Occipital lobe (tissue), 2 donors: ENCODE results near the gene SUFU. TPM values are rescaled to one million over a fixed set of nuclear protein-coding genes. Genes with fewer than 3 reads are reported as not detected.
"Not testable (repeated sequence)": the region's sequence is repeated elsewhere in the genome, so short reads cannot be mapped to it uniquely, and the experiment has no call there.

Experiments used
- DNase-seq: peaks from one replicate; lab custom pipeline; 2025; lab: John Stamatoyannopoulos, UW
- total RNA-seq: library from RNA; depleted of rRNA; stranded (reverse); fragments of >200 nt; gene quantifications from one replicate; pipeline ENCODE4 v1.2.3, GENCODE V29; 2014

SUFU gene
- total RNA-seq, 1 donor from 2014 or later = 3.1 TPM

DNA sequence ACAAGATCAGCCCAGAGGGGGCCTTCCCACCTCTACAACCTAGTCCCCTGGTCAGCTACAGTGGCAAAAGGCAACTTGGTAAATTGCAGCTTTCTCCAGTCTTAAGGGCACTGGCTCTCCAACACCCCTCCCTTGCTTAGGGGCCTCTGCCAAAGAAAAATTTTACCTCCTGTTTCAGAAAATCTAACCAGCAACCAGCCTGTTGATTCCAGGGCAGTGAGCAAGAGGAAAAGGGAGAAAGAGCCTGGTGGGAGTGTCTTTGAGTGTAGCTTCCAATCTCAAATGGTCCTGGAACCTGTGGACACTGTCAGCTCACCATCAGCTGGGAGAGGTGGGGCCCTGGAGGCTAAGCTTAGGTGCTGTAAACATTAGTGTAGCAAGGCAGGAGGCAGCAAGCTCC is 24.1 kb upstream of the SUFU start:
- no peak for DNase-seq

DNA sequence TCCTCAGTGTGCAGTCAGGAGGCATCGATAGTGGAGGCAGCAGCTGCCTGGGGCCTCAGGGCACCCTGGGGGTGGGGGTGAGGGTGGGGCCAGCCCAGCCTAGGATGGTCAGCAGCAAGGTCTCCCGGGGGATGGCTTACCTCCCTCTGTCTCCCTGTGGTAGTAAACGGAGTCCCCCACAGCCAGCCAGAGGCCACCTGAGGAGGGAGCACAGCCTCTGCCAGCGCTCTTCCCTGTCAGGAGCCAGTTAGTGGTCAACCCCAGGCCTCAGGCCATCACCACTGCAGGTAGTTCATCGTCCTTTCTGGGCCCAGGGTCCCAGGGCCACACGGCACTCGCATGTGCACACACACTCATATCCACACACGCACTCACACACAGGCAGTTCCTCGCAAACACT is 23.4 kb upstream of the SUFU start:
- no peak for DNase-seq

DNA sequence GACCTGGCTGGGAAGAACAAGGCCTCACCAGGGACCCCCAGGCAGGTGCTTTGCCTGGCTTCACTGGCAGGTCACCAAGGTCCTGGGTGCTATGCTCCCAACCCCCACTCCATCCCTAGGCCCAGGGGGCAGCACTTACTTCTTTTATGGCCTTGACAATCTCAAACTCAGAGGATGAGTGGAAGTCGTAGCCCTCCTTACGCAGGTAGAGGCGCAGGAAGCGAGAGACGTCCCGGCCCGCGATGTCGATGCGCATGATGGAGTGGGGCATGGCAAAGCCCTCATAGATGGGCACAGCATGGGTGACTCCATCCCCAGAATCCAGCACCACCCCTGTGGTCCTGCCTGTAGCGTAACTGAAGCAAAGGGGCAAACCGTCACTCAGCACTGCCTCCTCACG is 19.8 kb upstream of the SUFU start:
- DNase-seq = no peak

DNA sequence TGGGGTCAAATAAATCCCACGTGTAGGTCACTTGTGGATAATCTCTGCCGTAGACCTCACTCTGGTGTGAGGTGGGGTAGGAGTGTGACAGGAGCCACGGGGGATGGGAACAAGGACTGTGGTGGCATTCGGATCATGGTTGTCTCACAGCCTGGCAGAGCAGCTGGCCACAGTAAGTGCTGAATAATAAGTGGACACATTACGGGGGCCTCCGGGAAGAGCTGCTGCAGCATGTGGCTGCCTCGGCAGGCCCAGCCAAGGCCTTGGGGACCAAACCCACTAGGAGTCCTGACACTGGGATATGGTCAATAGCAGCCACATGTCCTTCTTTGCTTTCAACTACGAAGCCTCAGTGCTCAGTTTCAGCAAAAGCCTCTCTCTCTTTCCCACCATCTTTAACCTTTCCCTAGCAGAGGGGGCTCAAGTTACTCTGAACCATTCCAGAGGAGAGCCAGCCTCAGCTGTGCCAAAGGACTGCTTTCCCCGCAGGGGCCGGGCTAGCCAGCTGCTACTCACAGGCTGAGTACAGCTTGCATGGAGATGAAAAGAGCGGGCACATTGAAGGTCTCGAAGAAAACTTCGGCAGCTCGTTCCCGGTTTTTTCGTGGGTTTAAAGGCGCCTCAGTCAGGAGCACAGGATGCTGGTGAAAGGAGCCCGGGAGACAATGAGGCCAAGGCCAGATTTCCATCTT is 18.5 kb upstream of the SUFU start:
- no peak for DNase-seq

DNA sequence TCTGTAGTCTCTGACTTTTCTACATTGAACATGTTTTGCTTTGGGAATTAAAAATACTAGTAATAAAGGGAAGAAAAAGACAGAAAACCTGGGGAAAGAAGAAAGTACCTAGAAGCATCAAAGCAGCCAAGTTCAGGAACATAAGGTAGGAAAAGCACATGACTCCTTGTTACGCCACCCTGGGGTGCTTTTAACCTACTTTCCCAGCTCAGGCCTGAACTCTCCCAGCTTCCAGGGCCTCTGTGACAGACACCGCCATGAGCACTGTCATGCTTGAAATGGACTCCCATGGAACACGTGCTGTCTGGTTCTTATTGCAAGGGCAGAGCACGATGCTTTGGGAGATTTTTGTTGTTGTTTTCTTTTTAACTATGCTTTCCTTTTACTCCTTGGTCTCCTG is 12.6 kb upstream of the SUFU start:
- no peak for DNase-seq

DNA sequence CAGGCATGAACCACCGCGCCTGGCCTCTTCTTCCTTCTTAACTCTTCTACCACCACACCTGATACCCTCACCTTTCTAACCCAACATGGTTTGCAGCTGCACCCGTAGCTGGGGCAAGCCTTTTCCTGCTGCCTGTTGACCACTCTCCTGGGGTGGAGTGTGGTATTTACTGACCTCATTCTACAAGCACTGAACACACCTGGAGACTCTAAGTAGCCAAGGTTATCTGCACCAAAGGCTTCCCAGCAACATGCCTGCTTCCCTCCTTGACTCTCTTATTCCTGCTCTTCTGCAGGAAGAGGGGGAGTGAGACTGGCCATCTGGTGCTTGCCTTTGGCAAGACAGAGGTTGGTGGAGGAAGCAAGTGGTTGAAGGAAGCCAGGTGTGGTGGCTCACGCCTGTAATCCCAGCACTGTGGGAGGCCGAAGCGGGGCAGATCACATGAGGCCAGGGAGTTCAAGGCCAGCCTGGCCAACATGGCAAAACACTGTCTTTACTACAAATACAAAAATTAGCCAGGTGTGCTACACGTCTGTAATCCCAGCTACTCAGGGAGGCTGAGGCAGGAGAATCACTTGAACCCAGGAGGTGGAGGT is 11.3 kb upstream of the SUFU start:
- DNase-seq = no peak

DNA sequence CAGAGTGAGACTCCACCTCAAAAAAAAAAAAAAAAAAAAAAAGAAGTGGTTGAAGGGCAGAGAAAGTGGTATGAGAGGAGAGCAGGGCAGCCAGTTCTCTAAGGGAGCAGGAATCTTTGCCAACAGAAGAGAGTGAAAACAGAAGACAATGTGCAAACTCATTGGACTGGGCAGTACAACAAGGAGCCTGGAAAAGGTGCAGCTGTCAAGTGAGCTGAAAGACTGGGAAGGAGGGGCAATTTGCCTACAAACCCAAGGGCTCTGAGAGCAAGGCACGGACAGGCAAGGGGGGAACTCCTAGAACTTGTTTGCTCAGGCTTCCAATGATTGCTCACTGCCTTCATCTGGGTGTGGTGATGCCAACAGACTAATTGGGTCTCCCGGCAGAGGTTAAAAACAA is 10.8 kb upstream of the SUFU start:
- no peak for DNase-seq

DNA sequence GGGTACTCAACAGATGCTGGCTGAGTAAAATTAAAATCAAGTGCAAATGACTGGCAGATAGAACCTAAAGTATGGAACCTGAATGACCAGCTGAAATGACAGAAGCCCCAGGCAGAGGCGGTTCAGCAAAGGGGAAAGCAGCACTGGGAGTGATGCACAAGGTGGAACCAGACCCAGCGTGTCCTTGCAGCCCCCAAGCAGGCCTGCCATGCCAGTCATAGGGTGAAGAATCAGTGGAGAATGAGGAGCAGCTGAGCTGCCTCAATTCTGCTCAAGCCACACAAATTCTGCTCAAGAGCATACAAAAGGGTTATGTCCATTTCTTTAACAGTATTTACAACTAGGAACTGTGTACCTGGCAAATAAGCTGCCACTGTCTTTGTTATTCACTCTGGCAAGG is 10.0 kb upstream of the SUFU start:
- DNase-seq = no peak

DNA sequence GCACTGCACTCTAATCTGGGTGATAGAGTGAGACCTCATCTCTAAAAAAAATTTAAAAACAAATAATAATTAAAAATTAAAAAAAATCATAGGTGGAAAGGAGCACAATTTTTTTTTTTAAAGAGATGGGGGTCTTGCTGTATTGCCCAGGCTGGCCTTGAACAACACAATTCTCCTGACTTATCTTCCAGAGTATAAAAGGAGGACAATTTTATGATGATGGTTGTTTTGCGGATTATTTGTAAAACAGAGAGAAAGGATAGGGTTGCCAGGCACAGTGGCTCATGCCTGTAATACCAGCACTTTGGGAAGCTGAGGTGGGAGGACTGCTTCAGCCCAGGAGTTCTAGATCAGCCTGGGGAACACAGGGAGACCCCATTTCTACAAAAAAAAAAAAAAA is 6.2 kb upstream of the SUFU start:
- no peak for DNase-seq

DNA sequence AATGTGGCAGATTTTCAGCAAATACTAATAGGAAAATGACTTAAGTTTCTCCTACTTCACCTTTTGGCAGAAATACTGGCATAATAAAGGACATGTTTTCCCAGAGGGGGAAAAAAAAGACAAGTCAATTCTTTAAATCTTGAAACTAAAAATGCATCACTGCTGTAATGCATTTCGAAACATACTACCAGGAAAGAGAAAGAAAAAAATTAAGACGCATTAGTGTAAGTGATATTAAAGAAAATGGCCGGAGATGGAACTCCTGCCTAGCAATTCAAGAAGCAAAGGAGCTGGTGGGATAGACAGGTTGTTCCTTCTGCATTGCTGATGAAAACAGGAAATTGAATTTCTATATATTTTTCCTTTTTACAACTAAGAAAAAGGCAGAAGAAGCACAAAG is 4.4 kb upstream of the SUFU start:
- DNase-seq = no peak

DNA sequence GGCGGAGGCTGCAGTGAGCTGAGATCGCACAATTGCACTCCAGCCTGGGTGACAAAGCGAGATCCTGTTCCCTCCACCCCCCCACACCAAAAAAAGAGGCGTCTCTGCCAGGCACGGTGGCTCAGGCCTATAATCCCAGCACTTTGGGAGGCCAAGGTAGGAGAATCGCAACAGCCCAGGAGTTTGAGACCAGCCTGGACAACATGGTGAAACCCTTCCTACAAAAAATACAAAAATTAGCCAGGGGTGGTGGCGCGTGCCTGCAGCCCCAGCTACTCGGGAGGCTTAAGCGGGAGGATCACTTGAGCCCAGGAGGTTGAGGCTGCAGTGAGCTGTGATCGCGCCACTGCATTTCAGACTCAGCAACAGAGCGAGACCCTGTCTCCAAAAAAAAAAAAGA is 3.1 kb upstream of the SUFU start:
- not testable (repeated sequence) for DNase-seq

DNA sequence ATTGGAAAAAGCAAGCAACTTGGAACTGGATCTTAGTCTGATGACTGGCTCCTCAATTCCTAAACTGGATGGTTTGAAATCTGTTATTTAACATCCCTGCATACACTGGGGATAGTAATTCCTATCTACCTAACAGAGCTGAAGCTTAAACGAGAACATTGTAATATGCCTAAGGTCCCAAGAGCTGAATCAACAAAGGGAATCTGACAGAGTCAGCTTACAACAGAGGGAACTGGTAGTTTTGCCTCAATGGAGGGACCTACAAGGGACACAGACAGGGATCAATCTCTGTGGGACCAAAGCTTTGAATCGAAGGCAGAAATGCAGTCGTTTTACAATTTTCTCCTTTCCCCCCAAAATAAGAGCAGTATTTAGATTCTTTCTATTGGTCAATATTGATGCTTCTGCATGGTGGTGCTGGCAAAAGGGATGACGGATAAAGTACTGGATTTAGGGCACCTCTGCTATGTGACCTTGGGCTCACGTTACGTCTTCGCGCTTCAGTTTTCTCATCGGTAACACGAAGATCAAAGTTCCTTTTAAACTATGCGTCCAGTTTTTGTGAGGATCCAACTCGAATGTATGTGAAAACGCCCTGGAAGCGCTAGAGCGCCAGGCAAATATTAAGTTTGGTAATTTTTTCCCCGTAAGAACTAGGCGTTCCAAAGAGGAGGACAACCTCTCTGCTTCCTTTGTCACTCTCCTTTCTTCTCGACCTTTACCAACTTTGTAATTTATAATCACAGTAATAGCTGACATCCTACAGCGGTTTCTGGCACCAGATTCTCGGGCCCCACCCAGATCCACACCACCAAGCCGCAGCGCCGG is 2.4 kb upstream of the SUFU start:
- DNase-seq = no peak

DNA sequence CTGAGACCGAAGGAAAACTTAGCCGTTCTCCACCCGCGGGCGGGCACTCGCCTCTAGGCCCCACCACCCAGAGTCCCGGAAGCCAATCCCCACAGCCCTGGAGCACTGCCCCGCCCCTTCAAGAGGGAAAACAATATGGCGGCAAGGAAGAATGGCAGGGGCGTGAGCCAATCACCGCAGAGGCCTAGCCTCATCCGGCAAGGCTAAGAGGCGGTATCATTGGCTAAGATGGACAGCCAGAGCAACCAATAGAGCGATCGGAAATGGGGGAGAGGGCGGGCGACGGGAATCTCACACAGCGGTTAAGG is 1.8 kb upstream of the SUFU start:
- DNase-seq = peak; percentile 100

DNA sequence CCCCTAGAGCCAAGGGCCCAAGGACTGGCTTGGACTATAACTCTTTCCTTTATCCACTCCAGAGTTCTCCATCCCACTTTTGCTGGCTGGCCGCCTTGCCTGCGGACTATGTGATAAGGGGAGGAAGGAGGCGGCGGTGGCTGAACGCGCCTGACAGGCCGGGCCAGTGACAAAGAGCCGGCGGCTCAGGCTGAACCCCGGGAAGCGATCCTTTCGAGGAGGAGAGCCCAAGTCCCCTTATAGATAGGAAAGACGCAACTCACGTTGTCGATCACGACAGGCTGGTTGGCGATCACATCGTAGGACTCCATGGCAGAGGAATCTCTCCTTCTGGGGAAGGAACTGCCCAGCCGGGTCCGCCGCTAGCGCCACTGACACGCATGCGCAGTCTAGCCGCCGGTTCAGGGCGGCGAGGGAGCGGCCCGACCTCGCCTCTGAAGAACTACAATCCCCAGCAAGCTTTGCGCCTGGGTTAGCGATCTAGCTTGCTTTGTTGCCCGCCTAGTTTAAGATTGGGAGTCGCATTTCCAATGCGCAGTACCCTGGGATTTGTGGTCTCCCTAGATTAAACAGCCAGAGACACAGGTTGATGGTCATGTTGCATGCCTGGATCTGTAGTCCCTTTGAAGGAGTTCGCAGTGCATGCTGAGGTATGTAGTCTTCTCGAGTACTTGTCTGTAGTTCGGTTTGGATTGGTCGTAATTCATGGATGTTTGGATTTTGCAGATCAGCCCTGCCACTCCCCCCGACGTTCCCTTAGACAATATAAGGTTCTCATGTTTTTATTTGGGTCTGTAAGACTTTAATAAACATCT is 1.2 kb upstream of the SUFU start, which contains the start of gene ACTR1A:
Gene ACTR1A (minus strand): TSS at position 376 of the 815 bp plus-strand sequence. CDS start 65 bp downstream, at position 311.
- DNase-seq = peak; percentile 97

DNA sequence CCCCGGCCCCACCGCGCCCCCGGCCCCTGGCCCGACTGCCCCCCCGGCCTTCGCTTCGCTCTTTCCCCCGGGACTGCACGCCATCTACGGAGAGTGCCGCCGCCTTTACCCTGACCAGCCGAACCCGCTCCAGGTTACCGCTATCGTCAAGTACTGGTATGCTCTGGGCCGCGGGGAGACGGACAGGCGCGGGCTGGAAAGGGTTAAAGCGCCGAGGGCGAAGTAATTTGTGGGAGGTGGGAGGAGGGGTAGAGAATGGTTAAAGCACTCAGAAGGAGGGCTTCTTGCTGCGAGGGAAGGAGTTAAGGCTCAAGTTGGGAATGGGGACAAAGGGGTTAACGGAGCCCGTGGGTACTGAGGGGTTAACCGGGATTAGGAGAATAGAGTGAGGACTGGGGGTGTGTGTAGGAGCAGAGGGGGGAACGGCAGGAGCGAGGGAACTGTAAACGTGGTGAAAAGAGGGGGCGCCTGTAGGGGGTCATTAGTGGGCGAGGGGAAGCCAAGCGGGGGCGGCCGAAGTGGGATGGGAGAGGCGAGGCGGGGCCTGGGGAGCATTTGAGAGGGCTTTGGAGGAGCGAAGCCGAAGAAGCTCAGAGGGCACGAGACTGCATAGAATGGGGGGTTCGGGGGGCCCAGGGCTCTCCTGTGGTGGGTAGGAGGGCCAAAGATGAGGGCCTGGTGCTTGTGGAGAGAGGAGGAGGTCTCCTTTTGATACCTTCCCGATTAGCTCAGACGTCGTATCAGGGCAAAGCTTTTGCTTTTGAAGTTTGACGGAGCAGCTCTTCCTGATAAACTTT is 605 bp downstream of the SUFU start:
- no peak for DNase-seq

DNA sequence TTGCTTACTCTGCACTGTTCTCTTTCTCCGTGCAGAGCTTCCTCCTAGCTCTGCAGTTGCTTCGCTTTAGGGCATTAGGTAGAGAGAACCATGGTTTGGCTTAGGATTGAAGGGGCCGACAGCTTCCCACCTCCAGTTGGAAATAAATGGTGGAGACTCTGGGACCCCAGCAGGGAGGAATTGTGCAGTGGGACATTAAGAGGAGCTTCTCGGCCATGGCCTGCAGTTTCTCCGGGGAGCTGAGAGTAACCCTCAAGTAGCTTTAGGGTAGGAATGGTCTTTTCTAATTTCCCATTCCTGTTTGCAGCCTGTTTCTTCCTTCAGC is 1.2 kb downstream of the SUFU start:
- DNase-seq = no peak

DNA sequence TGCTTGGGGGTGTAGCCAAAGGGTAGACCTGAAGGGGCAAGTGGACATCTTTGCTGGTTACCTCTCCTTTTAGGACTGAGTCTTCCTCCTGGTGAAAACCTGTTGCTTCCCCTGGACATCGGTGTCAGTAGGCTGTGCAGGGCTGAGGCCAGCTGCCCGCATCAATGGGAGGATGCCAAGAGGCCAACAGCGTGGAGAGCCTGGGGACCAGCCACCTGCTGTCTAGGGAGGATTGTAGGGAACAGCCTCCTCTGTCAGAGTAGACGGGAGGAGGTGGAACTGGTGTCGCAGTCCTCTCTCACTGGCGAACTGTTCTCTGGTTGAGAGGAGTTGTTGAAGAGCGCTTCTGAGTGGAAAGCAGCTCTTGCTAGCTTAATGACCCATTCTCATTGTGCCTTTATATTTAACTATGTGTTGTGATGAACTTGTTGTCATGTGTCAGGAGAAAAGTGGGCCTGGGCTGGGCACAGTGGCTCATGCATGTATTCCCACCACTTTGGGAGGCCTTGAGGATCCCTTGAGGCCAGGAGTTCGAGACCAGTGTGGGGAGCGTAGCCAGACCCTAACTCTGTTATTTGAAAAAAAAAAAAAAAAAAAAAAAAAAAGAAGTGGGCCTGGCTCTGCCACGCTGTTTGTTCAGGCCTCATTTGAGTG is 1.8 kb downstream of the SUFU start:
- DNase-seq = no peak

DNA sequence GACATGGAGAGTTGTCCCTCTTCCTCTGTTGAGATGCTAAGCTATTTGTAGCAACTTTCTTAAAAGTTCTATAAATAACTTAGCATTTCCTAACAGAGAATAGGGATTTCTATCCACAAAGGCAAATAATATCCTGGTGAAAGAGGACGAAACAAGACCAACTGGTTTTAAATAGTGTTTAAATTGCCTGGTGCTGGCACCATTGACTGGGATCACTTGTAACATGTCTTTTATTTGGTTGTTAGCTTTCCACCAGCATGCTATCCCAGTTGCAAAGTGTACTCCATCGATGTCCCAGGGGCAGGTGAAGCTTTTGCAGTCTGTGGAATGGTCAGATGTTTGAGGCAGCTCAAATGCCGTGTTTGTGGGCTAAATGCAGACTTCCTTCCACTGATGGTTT is 3.7 kb downstream of the SUFU start:
- DNase-seq = no peak

DNA sequence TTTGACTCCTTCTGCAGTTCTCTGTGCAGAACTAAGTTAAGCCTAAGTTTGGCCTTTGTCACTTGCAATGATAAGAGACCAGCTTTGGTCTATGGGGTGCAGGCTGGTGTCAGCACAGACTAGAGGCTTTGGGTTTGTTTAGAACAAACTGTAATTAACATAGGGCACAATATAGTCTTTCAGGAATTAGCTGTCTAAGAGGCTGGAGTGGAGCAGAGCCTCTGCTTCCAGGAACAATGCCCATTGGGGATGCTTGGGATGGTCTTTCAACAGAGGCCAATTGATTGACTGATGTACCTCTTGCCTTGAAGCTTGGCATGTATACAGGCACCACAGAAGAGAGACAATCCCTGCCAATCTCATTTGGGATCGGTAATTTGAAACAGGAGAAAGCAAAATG is 4.7 kb downstream of the SUFU start:
- DNase-seq = no peak

DNA sequence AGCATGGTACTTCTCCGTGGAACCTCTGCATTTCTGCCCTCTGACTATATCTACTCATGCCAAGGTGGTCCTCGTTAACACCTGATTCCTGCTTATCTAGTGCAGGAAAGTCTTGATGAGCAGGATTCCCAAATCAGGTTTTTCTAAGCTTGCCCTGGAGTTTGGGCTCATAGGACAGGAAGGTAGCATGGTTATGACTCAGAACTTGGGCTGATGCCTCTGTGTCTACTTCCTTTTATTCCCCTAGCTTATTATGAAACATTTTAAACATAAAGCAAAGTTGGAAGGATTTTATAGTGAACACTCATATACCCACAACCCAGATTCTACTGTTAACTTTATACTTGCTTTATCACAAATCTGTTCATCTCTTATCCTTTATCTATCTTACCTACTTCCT is 5.6 kb downstream of the SUFU start:
- DNase-seq = no peak
